DMS153 (cell line): ENCODE data around the gene ZNF841.
"Not testable (repeated sequence)": the region's sequence is repeated elsewhere in the genome, so short reads cannot be mapped to it uniquely, and the experiment has no call there.

Source experiments
- DNase-seq: peaks from one replicate; lab custom pipeline; 2025; lab: John Stamatoyannopoulos, UW

ZNF841 gene

GRCh38 chr19:52066258-52066863, 29.2 kb downstream of the ZNF841 start:
- no peak for DNase-seq

- DNase-seq, result no peak
These were observed 30.2 kb downstream of the ZNF841 start for GRCh38 chr19:52065399-52065798.

GRCh38 chr19:52056480-52056879, 39.1 kb downstream of the ZNF841 start:
- DNase-seq, result not testable (repeated sequence)

GRCh38 chr19:52051736-52052135, 43.8 kb downstream of the ZNF841 start:
- peak; percentile 68 for DNase-seq

GRCh38 chr19:52048555-52049501, 46.7 kb downstream of the ZNF841 start, which contains the start of gene ZNF432:
Gene ZNF432, minus strand, starts transcription at chr19:52048838. Its CDS starts 1,970 bp downstream, at chr19:52046868.
- peak; percentile 79 for DNase-seq

GRCh38 chr19:52039169-52039568, 56.4 kb downstream of the ZNF841 start:
- DNase-seq, result no peak

GRCh38 chr19:52034051-52034728, 61.4 kb downstream of the ZNF841 start:
- no peak for DNase-seq

GRCh38 chr19:52028780-52029123, 66.8 kb downstream of the ZNF841 start:
- DNase-seq, result no peak

- DNase-seq, result peak; percentile 76
These were observed 67.4 kb downstream of the ZNF841 start, which contains the start of gene ZNF614 for GRCh38 chr19:52028027-52028779. Gene ZNF614, minus strand, starts transcription at chr19:52028379. Its CDS starts 2,634 bp downstream, at chr19:52025745.

GRCh38 chr19:52026255-52026990, 69.1 kb downstream of the ZNF841 start:
- not testable (repeated sequence) for DNase-seq

- not testable (repeated sequence) for DNase-seq
These were observed 71.1 kb downstream of the ZNF841 start for GRCh38 chr19:52024478-52024877.

- DNase-seq, result no peak
These were observed 73.4 kb downstream of the ZNF841 start for GRCh38 chr19:52022193-52022592.

GRCh38 chr19:52020506-52020905, 75.1 kb downstream of the ZNF841 start:
- DNase-seq, result no peak
